ENCODE results near the gene AK5.
"Not testable (repeated sequence)": the region's sequence is repeated elsewhere in the genome, so short reads cannot be mapped to it uniquely, and the experiment has no call there.

Gene AK5

DNA sequence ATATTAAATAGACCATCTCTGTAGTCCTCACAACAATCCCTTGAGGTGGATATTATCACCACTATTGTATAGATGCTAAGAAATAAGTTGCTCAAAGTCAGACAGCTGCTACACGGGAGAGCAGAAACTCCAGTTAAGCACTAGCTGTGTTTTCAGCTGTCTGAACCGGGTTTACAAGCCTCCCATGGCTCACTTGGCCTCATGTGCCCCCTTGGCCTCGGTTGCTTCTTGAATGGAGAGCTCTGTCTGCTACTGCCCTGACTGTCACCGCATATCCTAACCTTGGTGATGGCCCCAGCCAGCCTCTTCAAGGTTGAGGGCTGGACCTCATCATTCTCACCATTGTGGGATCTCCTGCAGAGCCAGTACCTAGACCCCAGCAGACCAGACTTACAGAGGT, 123.4 kb downstream of the AK5 start:
- no peak for DNase-seq

DNA sequence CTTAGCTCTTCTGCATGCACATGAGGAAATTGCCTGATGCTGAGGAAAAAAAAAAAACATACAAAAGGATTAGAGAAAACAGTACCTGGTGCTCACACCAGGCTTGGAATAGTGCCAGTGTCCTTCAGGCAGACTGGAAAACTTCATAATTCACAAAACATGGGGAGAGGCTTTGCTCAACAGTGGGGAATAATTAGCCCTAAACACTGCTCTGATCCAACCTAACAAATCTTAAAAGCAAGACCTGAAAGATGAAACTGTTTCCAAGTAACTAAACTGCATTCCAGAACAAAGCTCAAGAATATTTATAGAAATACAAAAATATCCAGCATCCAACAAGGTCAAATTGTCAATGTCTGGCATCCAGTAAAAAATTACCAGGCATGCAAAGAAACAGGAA, 124.8 kb downstream of the AK5 start:
- DNase-seq = no peak

GRCh38 chr1:77407738-77408375, 126.0 kb downstream of the AK5 start:
- DNase-seq = no peak

- not testable (repeated sequence) for DNase-seq
Observed at GRCh38 chr1:77408933-77409332, 127.1 kb downstream of the AK5 start.

- no peak for DNase-seq
Observed at GRCh38 chr1:77412069-77412819, 130.4 kb downstream of the AK5 start.

- no peak for DNase-seq
Observed at GRCh38 chr1:77412820-77413530, 131.2 kb downstream of the AK5 start.

GRCh38 chr1:77413541-77414335, 131.9 kb downstream of the AK5 start:
- DNase-seq = no peak

DNA sequence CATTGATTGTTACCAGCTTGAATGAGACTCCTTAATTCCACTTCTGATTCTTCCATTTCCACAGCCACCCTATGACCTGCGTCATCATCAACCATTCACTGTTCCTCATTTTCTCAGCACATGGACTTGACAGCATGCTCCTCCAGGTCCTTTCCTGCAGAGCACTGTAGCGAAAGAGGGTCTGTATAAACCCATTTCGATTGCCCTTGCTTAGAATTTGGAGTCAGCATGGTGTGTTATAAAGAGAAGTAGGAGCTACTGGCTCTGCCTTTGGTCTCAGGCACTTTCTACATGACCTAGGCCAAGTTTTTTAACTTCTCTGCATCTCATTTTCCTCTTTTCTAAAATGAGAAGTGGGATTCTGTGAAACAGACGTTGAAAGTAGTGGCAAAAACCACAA, 133.8 kb downstream of the AK5 start:
- DNase-seq = no peak

DNA sequence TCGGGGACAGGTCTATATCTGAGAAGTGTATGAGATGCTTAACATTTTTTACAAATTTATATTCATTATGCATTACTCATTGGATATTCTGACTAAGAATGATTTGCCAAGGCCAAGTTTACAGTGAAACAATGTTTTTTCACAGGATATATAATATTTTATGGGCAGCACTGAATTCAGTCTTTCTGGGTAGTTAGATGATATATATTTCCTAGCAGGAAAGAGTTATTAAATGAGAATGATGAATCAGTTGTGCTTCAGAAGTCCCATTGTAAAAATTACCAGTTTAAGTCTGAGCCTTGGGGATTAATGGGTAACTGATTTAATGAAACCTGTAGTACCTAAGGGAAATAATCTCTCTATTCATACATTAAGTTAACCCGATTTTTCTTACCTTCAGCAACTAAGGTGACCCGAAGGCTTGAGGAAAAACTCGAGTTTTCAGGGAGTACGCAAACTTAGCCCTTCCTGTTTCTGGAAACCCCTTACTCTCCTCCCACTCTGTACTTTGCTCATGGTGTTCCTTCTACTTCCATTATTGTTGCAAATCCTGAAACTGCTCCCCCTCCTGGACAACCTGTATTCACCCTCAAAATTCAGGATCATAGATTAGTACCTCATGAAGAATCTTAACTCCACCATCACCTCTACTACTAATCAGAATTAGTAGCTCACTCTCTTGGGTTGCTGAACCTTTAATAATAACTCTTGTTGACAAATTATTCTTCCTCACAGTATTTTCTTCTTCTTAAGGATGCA, 135.1 kb downstream of the AK5 start:
- DNase-seq = no peak

GRCh38 chr1:77418055-77418454, 136.2 kb downstream of the AK5 start:
- DNase-seq = not testable (repeated sequence)

DNA sequence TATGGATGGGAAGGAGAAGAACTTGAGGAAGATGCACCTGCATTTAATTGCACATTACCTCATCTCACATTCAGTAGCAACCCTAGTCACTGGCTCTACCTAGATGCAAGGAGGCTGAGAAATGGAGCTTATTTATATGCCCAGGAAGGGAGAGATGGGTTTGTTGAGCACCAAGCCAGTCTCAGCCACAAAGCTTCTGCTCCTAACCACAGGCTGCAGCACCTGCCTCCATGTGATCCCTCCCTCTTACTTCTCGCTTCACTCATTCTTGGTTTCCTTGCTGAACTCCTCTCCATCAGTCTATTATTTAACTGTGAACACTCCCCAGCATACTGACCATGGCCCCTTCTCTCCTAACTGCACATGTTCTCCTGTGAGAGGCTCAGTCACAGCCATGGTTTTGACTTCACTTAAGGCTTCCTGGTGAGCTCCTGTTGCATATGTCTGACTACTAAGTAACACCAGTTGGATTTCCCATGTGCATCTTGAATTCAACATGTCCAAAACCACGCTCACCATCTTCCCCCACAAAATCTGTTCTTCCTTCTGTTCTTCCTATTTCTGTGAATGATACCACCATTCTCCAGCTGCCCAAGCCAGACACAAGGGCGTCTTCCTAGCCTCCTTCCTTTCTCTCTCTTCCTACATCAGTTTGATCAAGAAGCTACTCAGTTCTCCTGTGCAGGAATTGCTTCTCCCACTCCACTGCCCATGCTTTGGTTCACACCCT, 139.8 kb downstream of the AK5 start:
- DNase-seq = no peak

- DNase-seq = no peak
Observed at GRCh38 chr1:77424236-77424635, 142.4 kb downstream of the AK5 start.

DNA sequence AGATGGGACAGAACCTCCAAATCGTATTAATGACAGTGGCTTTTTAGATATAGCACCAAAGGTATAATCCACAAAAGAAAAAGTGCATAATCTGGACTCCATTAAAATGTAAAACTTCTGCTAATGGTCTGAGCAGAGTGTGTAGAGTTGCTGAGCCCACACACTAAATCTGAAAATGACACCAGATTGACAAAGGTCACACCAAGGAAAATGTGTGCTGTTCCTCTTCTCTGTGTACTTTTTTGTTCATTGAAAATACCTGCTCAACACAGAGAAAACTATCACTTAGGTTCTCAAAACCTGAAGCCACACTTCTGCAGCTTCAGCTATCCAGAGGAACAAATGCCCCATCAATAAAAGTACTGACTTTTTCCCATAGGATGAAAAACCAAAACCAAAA, 146.2 kb downstream of the AK5 start:
- no peak for DNase-seq

DNA sequence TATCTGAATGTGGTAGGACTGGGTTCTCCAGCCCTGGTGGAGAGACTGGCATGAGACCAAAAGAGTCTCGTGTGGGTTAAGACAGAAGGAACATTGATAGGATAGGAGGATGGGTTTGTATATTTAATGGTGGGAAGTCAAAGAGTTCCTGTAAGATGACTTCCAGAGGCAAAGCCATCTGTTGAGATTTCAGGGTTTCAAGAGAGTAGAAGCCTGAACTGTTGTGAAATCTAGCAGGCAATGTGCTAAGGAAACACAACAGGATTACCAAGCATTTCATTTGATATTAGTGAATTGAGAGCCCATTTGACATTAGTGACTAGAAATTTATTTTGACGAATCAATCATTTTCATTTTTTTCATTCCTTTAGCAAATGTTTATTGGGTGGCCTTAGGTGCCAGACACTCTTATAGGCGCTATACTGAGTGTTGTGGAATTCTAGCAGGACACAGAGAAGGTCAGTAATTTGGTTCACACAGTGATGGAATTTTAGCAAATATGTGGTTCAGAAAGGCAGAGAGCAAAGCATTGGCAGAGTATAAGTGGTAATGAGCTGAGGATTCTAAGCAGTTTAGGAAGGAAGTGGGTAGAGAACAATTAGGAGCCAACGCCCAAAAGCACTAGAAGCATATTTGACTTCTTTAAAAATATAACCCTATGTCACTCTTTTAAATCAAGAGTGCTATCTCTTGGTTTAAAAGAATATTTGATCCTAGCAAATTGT, 149.3 kb downstream of the AK5 start:
- no peak for DNase-seq

GRCh38 chr1:77433934-77434333, 152.1 kb downstream of the AK5 start:
- no peak for DNase-seq

GRCh38 chr1:77434967-77435366, 153.1 kb downstream of the AK5 start:
- DNase-seq = no peak

DNA sequence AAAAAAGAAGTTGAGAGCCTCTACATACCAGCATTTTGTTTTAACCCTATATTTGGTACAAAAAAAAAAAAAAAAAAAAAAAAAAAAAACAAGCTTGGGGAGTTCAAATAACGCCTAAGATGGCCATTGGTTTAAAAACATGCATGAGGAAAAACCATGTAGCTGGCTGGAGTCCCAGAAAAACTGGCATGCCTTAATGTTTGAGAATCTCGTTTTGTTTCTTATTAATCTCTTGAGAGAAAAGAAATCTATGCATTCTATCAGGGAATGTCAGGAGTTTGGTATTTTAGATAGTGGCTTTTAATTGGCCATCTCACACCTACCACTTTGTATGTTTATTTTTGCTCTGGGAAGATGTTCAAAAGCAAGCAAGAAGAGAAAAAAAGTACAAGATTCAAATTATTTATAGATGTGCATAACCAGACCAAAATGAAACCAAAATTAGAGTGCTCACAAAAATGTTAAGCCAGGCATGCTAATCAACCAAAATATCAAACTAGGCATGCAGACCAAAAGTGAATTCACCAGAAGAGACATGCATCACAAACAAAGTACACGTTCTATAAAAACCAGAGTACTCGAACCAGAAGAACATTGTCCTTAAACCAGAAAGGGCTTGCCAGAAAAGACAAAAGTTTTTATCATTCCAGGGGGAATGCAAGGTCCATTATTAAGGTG, 156.6 kb downstream of the AK5 start:
- DNase-seq = no peak

DNA sequence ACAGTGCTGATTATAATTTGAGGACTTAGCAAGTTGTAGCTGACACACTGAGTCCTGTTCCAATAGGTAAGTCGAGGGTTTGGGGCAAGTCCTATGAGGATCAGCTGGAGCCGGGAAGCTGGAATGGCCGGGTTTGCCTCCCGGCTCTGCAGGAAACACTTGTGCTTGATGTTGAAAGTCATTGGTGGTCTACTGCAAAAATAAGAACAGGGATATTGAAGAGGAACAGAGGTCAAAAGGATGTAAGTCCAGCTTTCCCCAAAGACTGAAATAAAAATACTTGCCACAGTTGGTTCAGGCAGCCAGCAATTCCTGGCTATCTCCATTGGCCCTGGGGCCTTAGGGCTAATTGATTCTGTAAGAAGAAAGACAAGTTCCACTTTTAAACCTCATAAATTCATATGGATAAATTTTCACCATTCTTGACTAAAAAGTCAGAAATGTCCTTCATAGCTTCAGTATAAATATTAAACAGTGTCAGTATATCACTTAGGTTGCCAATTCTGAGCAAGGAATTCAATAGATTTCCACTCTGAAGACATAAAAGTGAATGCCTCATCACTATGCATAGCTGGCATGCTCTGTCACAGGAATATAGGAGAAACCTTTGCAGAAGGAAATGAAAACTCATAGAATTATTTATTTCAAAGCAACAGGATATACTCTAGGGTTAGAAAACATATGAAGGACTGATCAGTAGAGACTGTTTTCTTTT, 165.2 kb downstream of the AK5 start:
- no peak for DNase-seq

DNA sequence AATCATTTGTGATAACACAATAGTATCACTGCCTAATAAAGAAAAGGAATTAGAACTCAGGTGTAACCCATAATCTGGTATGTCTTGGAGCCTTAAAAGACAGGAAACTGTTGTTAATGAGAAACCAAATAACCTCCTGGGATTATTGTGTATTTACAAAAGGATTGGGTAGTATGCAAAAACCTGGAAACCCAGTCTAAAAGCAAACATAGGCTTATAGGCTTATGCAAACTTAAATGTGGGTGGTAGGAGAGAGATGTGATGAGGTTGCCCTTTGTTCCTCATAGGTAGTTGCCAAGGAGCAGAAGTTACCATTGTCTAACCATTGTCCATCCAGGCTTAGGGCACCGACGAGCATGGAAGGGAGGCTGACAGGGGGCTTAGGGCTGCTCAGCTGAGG, 165.8 kb downstream of the AK5 start:
- DNase-seq = no peak

- no peak for DNase-seq
Observed at GRCh38 chr1:77459881-77460280, 178.1 kb downstream of the AK5 start.
